Testis (tissue), 3 donors: ENCODE data around the gene SPRYD4. TPM values are rescaled to one million over a fixed set of nuclear protein-coding genes. Genes with fewer than 3 reads are reported as not detected.

ENCODE experiments used
- DNase-seq: peaks from one replicate; pipeline ENCODE4 v3.0.0-alpha.2; 2019
- H3K27ac ChIP-seq, 2 donors: fragments of 200-600 bp; sonication (generic); one replicate each; pipeline ENCODE4 v1.5.1; 2019
- H3K27me3 ChIP-seq: fragments of 200-600 bp; sonication (generic); one replicate; pipeline ENCODE4 v1.5.1; 2019
- H3K36me3 ChIP-seq: fragments of 200-600 bp; sonication (generic); one replicate; pipeline ENCODE4 v1.5.1; 2017; ENCODE audit warnings: low read depth; ENCODE audit errors: missing control alignments
- H3K4me1 ChIP-seq: fragments of 200-600 bp; sonication (generic); one replicate; pipeline ENCODE4 v1.5.1; 2019
- H3K4me3 ChIP-seq, 2 donors: fragments of 200-600 bp; sonication (generic); one replicate each; pipeline ENCODE4 v1.5.1; 2017 to 2019
- H3K9me3 ChIP-seq: fragments of 200-600 bp; sonication (generic); one replicate; pipeline ENCODE4 v1.5.1; 2017
- POLR2A ChIP-seq: fragments of 450-650 bp; IDR thresholded peaks from one replicate; pipeline ENCODE4 v1.6.1; 2017; ENCODE audit warnings: antibody characterized with exemption, mild to moderate bottlenecking, moderate library complexity
- WGBS, 2 donors: methylation state at CpG; one replicate each; pipeline ENCODE4 v1.1.5; 2018; 5-methylcytosine and 5-hydroxymethylcytosine counted together
- intact Hi-C: fragments of 100-400 bp; cut with DNase I; formaldehyde crosslinking; loops from one replicate; pipeline ENCODE4 v1.15.1; 2023; ENCODE audit warnings: low total_unique reads
- polyA plus RNA-seq: library from polyadenylated mRNA; stranded (reverse); fragments of 350-450 nt; fragmentation: Illumina TruSeq; extraction: RNeasy Lipid Tissue Mini Kit (QIAGEN cat#74804); gene quantifications from one replicate; pipeline ENCODE4 v1.2.3, GENCODE V29; 2014; ENCODE audit warnings: low read depth, low replicate concordance; ENCODE audit not compliant: insufficient read depth
- total RNA-seq, 2 donors: library from RNA; depleted of rRNA; stranded (reverse); fragments of >200 nt; gene quantifications; one replicate each; pipeline ENCODE4 v1.2.3, GENCODE V29; 2016
- TF ChIP-seq, protein P1 (sequence below), 3 experiments: fragments of 450-650 bp in 2 of 3; fragments of 200-600 bp in 1 of 3; sonication (generic) in 1 of 3; IDR thresholded peaks; one replicate each; pipeline ENCODE4 v1.5.1; 2016 to 2019; ENCODE audit warnings: antibody characterized with exemption in 3 of 3, mild to moderate bottlenecking in 2 of 3, moderate library complexity in 1 of 3

SPRYD4 gene
- total and polyA plus RNA-seq, 3 donors from 2014 or later: 2.6 to 6.9 (median 6.8) TPM

DNA sequence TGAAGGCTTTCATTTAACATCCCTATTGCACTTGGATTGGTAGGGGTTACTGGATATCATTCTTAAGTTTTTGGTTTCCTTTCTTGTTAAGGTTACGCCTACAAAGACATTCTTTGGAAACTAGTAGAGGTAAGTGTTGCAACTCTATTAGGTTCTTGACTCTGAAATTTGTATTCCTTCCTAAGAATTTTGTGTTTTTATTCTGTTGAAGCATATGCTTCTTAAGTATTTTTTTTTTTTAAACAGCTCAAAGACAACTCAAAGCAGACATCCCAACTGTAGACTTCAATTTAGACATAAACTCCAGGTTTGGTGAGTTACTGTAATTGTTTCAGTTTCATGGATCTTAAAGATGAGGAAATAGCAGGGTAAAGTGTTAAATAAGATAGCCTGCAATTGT lies 52.1 kb downstream of the SPRYD4 start:
- Histone ChIP-seq H3K27me3 (no peaks in the 10 kb centered on the region), H3K4me3 (peak overlapping the region in 1 of 2 donors; percentile 20), H3K36me3 (no peaks in the 10 kb centered on the region), H3K27ac (peak overlapping the region; percentile 12 to 88), H3K9me3 (no peaks in the 10 kb centered on the region), H3K4me1 (peaks cover 14% of the 10 kb centered on the region)
- 44 to 50% methylated on average over 1 of the region's 1 CpG for WGBS, 2 donors
- intact Hi-C loops: no loop called here
- no peak for DNase-seq
- TF ChIP-seq POLR2A: no peak
- TF ChIP-seq, protein P1, sequence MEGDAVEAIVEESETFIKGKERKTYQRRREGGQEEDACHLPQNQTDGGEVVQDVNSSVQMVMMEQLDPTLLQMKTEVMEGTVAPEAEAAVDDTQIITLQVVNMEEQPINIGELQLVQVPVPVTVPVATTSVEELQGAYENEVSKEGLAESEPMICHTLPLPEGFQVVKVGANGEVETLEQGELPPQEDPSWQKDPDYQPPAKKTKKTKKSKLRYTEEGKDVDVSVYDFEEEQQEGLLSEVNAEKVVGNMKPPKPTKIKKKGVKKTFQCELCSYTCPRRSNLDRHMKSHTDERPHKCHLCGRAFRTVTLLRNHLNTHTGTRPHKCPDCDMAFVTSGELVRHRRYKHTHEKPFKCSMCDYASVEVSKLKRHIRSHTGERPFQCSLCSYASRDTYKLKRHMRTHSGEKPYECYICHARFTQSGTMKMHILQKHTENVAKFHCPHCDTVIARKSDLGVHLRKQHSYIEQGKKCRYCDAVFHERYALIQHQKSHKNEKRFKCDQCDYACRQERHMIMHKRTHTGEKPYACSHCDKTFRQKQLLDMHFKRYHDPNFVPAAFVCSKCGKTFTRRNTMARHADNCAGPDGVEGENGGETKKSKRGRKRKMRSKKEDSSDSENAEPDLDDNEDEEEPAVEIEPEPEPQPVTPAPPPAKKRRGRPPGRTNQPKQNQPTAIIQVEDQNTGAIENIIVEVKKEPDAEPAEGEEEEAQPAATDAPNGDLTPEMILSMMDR (IDR thresholded peaks at IDR 0.05): no peak

DNA sequence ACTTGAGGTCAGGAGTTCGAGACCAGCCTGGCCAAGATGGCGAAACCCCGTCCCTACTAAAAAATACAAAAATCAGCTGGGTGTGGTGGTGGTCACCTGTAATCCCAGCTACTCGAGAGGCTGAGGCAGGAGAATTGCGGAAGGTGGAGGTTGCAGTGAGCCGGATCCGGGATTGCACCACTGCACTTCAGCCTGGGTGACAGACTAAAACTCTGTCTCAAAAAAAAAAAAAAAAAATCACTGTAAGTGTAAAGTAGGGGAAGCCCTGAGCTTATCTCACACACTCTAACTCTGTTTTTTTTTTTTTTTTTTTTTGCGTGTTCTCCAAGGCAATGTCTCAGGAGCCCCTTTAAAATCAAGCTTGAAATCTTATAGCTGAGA lies 52.8 kb downstream of the SPRYD4 start:
- intact Hi-C loops: no loop called here
- H3K9me3 ChIP-seq: no peaks in the 10 kb centered on the region
- H3K27me3 ChIP-seq: no peaks in the 10 kb centered on the region
- WGBS, 2 donors: 29 to 48% methylated on average over 8 of the region's 8 CpGs
- no peak for DNase-seq
- peak overlapping the region; percentile 61 to 64 for H3K4me3 ChIP-seq
- H3K4me1 ChIP-seq: peaks cover 14% of the 10 kb centered on the region
- H3K36me3 ChIP-seq: no peaks in the 10 kb centered on the region
- peak overlapping the region; percentile 83 to 88 for H3K27ac ChIP-seq
- TF ChIP-seq, protein P1 (IDR thresholded peaks at IDR 0.05): no peak
- TF ChIP-seq POLR2A: no peak

DNA sequence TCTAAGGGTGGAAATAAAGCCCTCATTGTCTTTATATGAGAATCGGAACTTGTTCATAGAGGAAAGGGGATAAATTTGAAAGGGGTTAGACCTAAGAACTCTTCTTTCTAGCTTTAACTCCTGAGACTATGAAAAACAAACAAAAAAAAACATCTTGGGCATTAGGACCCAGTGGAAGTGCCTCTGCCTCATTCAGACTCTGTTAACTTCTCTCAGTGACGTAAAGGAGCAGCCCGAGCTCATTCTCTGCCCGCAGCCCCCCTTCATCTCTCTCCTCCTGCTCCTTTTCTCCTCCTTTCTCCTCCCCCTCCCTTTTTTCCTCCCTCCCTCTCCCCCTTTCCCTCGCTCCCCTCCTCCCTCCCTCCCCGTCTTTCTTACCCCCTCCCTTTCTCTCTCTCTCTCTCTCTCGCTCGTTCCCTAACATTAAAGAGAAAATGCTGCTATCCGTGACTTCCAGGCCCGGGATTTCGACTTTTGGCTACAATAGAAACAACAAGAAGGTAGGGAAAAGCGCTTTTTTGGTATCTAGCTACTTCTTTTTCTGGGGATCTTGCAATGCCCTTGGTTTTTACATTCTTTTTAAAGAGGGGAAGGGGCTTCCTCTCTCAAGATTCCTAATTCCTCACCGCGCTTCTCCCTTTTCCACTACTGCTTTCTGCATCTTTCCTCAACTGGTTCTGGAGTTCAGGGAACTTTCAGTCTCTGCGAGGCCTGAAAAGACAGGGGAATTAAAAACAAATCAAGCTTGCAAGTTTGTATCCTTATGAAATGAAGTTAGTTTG lies 53.4 kb downstream of the SPRYD4 start, which contains the start of gene RBMS2:
Gene RBMS2, plus strand, starts transcription at position 231 of the 782 bp plus-strand sequence. Its CDS starts 204 bp downstream, at position 435.
- Histone ChIP-seq H3K9me3 (no peaks in the 10 kb centered on the region), H3K36me3 (no peaks in the 10 kb centered on the region), H3K27ac (peak within 1 kb of the TSS; percentile 83 to 88), H3K4me1 (peaks cover 14% of the 10 kb centered on the region), H3K27me3 (no peaks in the 10 kb centered on the region), H3K4me3 (peak within 1 kb of the TSS; percentile 61 to 64)
- peak; percentile 94 for DNase-seq
- TF ChIP-seq, protein P1 (IDR thresholded peaks at IDR 0.05): no peak
- TF ChIP-seq POLR2A: no peak
- intact Hi-C loops: no loop called here
- 1% methylated on average over 15 of the region's 15 CpGs for WGBS, 2 donors

DNA sequence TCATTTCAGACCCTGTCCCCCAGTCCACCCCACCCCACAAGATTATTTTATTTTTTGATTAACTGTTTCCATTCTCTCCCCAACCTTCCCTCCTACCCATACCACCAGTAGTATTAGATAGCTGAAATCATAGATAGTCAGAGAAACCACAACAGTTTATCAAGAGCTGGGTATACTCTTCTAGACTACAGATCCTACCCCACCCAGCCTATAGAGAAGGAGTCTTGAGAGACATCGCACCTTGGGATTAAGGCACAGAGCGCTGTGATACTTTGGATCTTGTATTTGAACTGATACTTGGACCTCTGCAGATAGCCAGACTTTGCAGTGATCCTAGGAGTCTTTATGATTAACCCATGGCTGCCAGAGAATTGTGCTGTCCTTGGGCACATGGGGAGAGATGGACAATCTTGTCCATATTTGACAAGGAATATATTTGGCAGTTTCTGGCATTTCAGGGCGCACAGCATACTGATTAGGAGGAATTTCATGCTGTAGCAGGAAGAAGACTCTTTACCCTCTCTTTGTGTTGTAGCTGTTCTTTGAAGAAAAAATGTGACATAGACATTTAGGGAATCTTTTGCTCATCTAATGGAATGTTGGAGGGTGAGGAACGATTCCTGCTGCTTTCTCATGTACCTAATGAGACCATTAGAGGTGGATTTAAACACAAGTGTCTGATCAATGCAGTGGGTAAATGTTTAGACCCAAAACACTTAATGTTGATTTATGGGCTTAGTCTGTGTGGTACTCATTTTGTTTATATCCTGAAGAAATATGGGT lies 54.2 kb downstream of the SPRYD4 start:
- H3K4me3 ChIP-seq: peak overlapping the region; percentile 61 to 64
- no peak for DNase-seq
- peaks cover 14% of the 10 kb centered on the region for H3K4me1 ChIP-seq
- H3K27ac ChIP-seq: peak overlapping the region; percentile 83 to 88
- intact Hi-C loops: no loop called here
- no peaks in the 10 kb centered on the region for H3K27me3 ChIP-seq
- H3K9me3 ChIP-seq: no peaks in the 10 kb centered on the region
- 5 to 15% methylated on average over 4 of the region's 4 CpGs for WGBS, 2 donors
- TF ChIP-seq, protein P1 (IDR thresholded peaks at IDR 0.05): no peak
- no peak for TF ChIP-seq POLR2A
- no peaks in the 10 kb centered on the region for H3K36me3 ChIP-seq
